NCI-H1048 (cell line): ENCODE measurements around the gene ZNF280C.
"Not testable (repeated sequence)": the region's sequence is repeated elsewhere in the genome, so short reads cannot be mapped to it uniquely, and the experiment has no call there.

Experiments used
- DNase-seq: peaks from one replicate; lab custom pipeline; 2025; lab: John Stamatoyannopoulos, UW

ZNF280C gene

GRCh38 chrX:130261296-130261893 lies 7.3 kb downstream of the ZNF280C start:
- no peak for DNase-seq

- no peak for DNase-seq
These were observed 8.4 kb downstream of the ZNF280C start for GRCh38 chrX:130260316-130260715.

- DNase-seq, result no peak
These were observed 14.8 kb downstream of the ZNF280C start for GRCh38 chrX:130253916-130254315.

- DNase-seq, result no peak
These were observed 17.0 kb downstream of the ZNF280C start for GRCh38 chrX:130251671-130252070.

- no peak for DNase-seq
These were observed 20.7 kb downstream of the ZNF280C start for GRCh38 chrX:130247996-130248395.

GRCh38 chrX:130246084-130246483 lies 22.6 kb downstream of the ZNF280C start:
- DNase-seq, result no peak

- DNase-seq, result no peak
These were observed 23.3 kb downstream of the ZNF280C start for GRCh38 chrX:130245441-130245840.

GRCh38 chrX:130231184-130231583 lies 37.5 kb downstream of the ZNF280C start:
- DNase-seq, result not testable (repeated sequence)

GRCh38 chrX:130228871-130229270 lies 39.8 kb downstream of the ZNF280C start:
- DNase-seq, result no peak

GRCh38 chrX:130224810-130225209 lies 43.9 kb downstream of the ZNF280C start:
- no peak for DNase-seq

GRCh38 chrX:130216320-130216719 lies 52.4 kb downstream of the ZNF280C start:
- DNase-seq, result no peak

GRCh38 chrX:130213376-130213775 lies 55.3 kb downstream of the ZNF280C start:
- no peak for DNase-seq

GRCh38 chrX:130212371-130212770 lies 56.3 kb downstream of the ZNF280C start:
- no peak for DNase-seq

- no peak for DNase-seq
These were observed 57.1 kb downstream of the ZNF280C start for GRCh38 chrX:130211415-130212186.

GRCh38 chrX:130204647-130205046 lies 64.1 kb downstream of the ZNF280C start:
- DNase-seq, result no peak

- no peak for DNase-seq
These were observed 71.2 kb downstream of the ZNF280C start for GRCh38 chrX:130197464-130197863.

- DNase-seq, result no peak
These were observed 72.2 kb downstream of the ZNF280C start for GRCh38 chrX:130196466-130196865.

- DNase-seq, result no peak
These were observed 77.9 kb downstream of the ZNF280C start for GRCh38 chrX:130190801-130191200.

GRCh38 chrX:130186651-130187050 lies 82.0 kb downstream of the ZNF280C start:
- DNase-seq, result no peak

GRCh38 chrX:130184857-130185256 lies 83.8 kb downstream of the ZNF280C start:
- no peak for DNase-seq

GRCh38 chrX:130184168-130184567 lies 84.5 kb downstream of the ZNF280C start:
- DNase-seq, result no peak

GRCh38 chrX:130179579-130180215 lies 89.0 kb downstream of the ZNF280C start:
- no peak for DNase-seq

- DNase-seq, result no peak
These were observed 89.5 kb downstream of the ZNF280C start for GRCh38 chrX:130179170-130179569.
